Lung (tissue), 12 donors: ENCODE data around the gene DEAF1. TPM values are rescaled to one million over a fixed set of nuclear protein-coding genes. Genes with fewer than 3 reads are reported as not detected.

Experiments
- ATAC-seq: fragments of 200-7000 bp; cut with Tn5 transposase; one replicate; pipeline ENCODE4 v1.9.1; 2020; ENCODE audit warnings: moderate number of reproducible peaks; ENCODE audit not compliant: insufficient read depth, low FRiP score
- DNase-seq, 3 donors: peaks; one replicate each; pipeline ENCODE4 v3.0.0-alpha.2; 2013 to 2017
- H3K27ac ChIP-seq, 2 donors: one replicate each; pipeline ENCODE4 v1.5.1; 2013; ENCODE audit warnings: mild to moderate bottlenecking in 2 of 2, moderate library complexity in 2 of 2, control low read depth in 1 of 2, inconsistent platforms in 1 of 2, low read depth in 1 of 2, low read length in 1 of 2
- H3K27me3 ChIP-seq, 3 donors: one replicate each; pipeline ENCODE4 v1.5.1; 2013; ENCODE audit warnings: low read length in 2 of 3; ENCODE audit not compliant: control insufficient read depth in 3 of 3, insufficient read depth in 3 of 3
- H3K36me3 ChIP-seq, 4 donors: one replicate each; pipeline ENCODE4 v1.5.1; 2013; ENCODE audit warnings: low read length in 4 of 4, mild to moderate bottlenecking in 1 of 4, moderate library complexity in 1 of 4; ENCODE audit not compliant: control insufficient read depth in 4 of 4, insufficient read depth in 4 of 4
- H3K4me1 ChIP-seq, 5 donors: one replicate each; pipeline ENCODE4 v1.5.1; 2013; ENCODE audit warnings: low read length in 5 of 5, mild to moderate bottlenecking in 2 of 5, moderate library complexity in 1 of 5; ENCODE audit not compliant: control insufficient read depth in 5 of 5, insufficient read depth in 5 of 5
- H3K4me3 ChIP-seq: one replicate; pipeline ENCODE4 v1.5.1; 2013; ENCODE audit warnings: mild to moderate bottlenecking, control low read depth, moderate library complexity
- H3K9ac ChIP-seq, 2 donors: one replicate each; pipeline ENCODE4 v1.5.1; 2013; ENCODE audit warnings: low read length in 2 of 2, control low read depth in 1 of 2; ENCODE audit not compliant: insufficient read depth in 1 of 2
- H3K9me3 ChIP-seq, 4 donors: one replicate each; pipeline ENCODE4 v1.5.1; 2013; ENCODE audit warnings: low read length in 3 of 4, mild to moderate bottlenecking in 1 of 4, moderate library complexity in 1 of 4; ENCODE audit not compliant: control insufficient read depth in 4 of 4, insufficient read depth in 3 of 4
- WGBS, 2 donors: extraction: QIAGEN DNeasy Blood & Tissue Kit; methylation state at CpG; one replicate each; pipeline ENCODE4 v1.1.7; 2013; 5-methylcytosine and 5-hydroxymethylcytosine counted together
- polyA plus RNA-seq, 2 donors: library from polyadenylated mRNA; stranded (reverse); fragments of 200-250 nt; gene quantifications; one replicate each; pipeline ENCODE4 v1.2.1, GENCODE V29; 2013
- total RNA-seq, 2 donors: library from RNA; depleted of rRNA in 1 of 2; stranded (reverse); fragments of >200 nt in 1 of 2; gene quantifications; one replicate each; pipeline ENCODE4 v1.2.1, GENCODE V29; 2014 to 2021
- TF ChIP-seq, protein P1 (sequence below): IDR thresholded peaks from 2 replicates; pipeline ENCODE4 v1.5.1; 2012; ENCODE audit warnings: mild to moderate bottlenecking; ENCODE audit errors: control extremely low read depth, extremely low read depth
- donor health status: control.
- donor health status: control.
- donor health status: Bipolar disorder and iron deficiency.
- donor health status: healthy.
- donor health status: DM: yes; HTN: yes; CAD: no.

Gene DEAF1
- total and polyA plus RNA-seq, 4 donors, result 18.5 to 33.1 (median 22.3) TPM

DNA sequence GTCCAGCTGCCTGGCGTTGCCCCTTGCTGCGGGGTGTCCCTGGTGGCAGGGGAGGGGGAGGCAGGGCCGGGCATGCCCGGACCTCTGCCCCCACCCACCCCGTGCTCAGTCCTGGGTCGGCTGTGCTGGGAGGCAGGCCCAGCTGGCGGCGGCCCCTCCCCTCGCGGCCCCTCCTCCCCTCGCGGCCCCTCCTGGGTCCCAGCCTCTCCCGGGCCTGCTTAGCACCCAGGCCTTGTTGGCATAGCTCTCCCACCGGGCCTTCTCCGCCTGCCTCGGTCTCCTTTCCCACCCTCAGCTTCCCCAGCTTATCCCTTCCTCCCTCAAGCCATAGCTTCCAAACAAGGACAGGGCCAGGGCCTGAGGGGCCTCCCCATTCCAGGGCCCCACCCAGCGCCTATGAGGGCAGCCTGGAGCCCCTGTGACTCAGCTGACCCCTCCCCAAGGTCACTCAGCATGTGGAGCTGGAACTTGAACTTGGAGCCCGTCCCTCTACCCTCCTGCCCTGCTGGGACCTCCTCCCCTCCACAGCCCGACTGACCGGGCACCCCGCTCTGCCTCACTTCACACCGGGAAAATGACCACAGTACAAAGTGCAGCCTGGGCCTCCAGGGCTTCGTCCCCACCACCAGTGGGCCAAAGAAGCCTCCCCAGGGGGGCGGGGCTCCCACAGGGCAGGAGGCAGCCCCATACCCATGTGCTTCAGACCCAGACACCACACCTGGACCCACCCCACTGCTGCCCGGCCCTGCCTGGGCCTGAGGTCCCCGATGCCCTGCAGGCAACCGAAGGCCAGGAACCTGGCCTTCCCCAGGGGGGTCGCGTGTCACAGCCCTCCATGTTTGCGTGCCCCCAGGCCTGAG, 12.2 kb upstream of the DEAF1 start:
- Histone ChIP-seq H3K27me3 (peaks cover 0 to 4% (median 0%) of the 10 kb centered on the region in 3 donors), H3K4me3 (peak overlapping the region; percentile 54), H3K4me1 (peaks cover 0 to 30% (median 0%) of the 10 kb centered on the region in 5 donors), H3K9me3 (no peaks in the 10 kb centered on the region), H3K36me3 (peaks cover 0 to 5% (median 0%) of the 10 kb centered on the region in 4 donors), H3K27ac (peak overlapping the region in 1 of 2 donors; percentile 80), H3K9ac (peak overlapping the region in 1 of 2 donors; percentile 25)
- DNase-seq (no peak), ATAC-seq (peak; percentile 12)
- 38 to 55% methylated on average over 27 to 30 of the region's 30 CpGs for WGBS, 2 donors
- TF ChIP-seq, protein P1, sequence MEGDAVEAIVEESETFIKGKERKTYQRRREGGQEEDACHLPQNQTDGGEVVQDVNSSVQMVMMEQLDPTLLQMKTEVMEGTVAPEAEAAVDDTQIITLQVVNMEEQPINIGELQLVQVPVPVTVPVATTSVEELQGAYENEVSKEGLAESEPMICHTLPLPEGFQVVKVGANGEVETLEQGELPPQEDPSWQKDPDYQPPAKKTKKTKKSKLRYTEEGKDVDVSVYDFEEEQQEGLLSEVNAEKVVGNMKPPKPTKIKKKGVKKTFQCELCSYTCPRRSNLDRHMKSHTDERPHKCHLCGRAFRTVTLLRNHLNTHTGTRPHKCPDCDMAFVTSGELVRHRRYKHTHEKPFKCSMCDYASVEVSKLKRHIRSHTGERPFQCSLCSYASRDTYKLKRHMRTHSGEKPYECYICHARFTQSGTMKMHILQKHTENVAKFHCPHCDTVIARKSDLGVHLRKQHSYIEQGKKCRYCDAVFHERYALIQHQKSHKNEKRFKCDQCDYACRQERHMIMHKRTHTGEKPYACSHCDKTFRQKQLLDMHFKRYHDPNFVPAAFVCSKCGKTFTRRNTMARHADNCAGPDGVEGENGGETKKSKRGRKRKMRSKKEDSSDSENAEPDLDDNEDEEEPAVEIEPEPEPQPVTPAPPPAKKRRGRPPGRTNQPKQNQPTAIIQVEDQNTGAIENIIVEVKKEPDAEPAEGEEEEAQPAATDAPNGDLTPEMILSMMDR, result no peak

DNA sequence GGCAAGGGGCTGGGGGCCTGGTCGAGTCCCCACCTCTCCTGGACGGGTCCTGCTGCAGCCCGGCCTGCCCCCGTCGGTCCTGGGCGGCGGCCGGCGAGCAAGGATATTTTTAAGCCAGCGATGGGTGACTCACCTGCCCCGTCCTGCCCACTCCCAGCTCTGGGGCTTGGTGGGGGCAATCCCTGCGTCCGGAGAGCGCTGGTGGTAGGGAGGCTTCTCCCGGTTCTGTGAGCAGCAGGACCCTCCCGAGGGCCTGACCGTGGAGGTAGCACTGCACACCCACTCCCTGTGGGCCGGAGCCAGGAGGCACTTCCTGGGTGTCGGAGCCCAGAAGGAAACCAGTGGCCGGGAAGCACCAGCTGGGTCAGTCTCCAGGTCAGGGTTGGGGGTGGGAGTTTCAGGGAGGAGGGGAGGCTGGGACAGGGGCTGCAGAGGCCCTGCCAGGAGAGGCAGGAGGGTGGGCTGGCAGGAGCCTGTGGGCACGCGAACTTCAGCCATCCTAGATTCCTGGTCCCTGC, 11.5 kb upstream of the DEAF1 start:
- peak overlapping the region in 1 of 2 donors; percentile 25 for H3K9ac ChIP-seq
- H3K4me1 ChIP-seq, result peaks cover 0 to 30% (median 0%) of the 10 kb centered on the region in 5 donors
- peaks cover 0 to 4% (median 0%) of the 10 kb centered on the region in 3 donors for H3K27me3 ChIP-seq
- WGBS, 2 donors, result 11 to 13% methylated on average over 13 to 22 of the region's 22 CpGs
- H3K36me3 ChIP-seq, result peaks cover 0 to 11% (median 0%) of the 10 kb centered on the region in 4 donors
- no peak for DNase-seq
- no peak for ATAC-seq
- peak overlapping the region; percentile 54 for H3K4me3 ChIP-seq
- no peaks in the 10 kb centered on the region for H3K9me3 ChIP-seq
- TF ChIP-seq, protein P1, result no peak
- peak overlapping the region in 1 of 2 donors; percentile 80 for H3K27ac ChIP-seq

DNA sequence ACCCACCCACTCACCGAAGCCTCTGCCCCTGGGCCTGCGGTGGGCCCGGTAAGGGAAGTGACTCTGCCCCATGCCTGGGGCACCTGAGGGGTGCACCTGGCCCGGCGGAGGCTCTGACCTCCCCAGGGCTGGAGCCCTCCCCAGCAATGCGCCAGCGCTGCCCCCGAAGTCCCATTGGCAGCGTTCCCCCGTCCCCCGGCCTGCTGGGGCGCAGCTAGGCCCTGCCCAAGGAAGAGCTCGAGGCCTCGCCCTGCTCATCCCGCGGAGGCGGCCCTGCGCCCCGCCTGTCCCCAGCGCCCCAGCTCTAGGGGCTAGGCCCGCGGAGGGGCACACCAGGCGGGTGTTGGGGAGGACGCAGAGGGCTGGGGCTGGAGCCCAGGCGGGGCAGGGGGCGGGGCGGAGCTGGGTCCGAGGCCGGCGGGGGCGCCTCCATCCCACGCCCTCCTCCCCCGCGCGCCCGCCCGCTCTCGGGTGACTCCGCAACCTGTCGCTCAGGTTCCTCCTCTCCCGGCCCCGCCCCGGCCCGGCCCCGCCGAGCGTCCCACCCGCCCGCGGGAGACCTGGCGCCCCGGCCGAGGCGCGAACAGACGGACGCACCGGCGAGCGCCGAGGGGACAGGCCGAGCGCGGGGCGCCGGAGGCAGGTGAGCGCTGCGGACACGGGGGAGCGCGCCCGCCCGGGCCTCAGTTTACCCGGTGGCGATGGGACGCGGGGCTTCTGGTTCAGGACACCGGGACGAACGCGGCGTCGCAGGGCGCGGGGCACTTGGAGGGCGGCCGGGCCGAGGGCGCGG, 10.8 kb upstream of the DEAF1 start, which contains the start of gene EPS8L2:
TSS of gene EPS8L2 (plus strand) at position 586 of the 793 bp plus-strand sequence. CDS start 3,177 bp downstream, outside the sequence.
- TF ChIP-seq, protein P1, result no peak
- ATAC-seq, result peak; percentile 13
- Histone ChIP-seq H3K27ac (peak within 1 kb of the TSS in 1 of 2 donors; percentile 80), H3K36me3 (peaks cover 0 to 12% (median under 1%) of the 10 kb centered on the region in 4 donors), H3K9ac (peak within 1 kb of the TSS in 1 of 2 donors; percentile 25), H3K9me3 (no peaks in the 10 kb centered on the region), H3K4me1 (peaks cover 0 to 30% (median 0%) of the 10 kb centered on the region in 5 donors), H3K4me3 (peak within 1 kb of the TSS; percentile 54), H3K27me3 (peaks cover 0 to 4% (median 0%) of the 10 kb centered on the region in 3 donors)
- no peak for DNase-seq
- 8 to 9% methylated on average over 60 to 90 of the region's 90 CpGs for WGBS, 2 donors
